ENCODE data around the gene CTNNBIP1.
"Not testable (repeated sequence)": the region's sequence is repeated elsewhere in the genome, so short reads cannot be mapped to it uniquely, and the experiment has no call there.

Gene CTNNBIP1

GRCh38 chr1:9825093-9826074 is 84.7 kb downstream of the CTNNBIP1 start:
- peak; percentile 42 for DNase-seq

- no peak for DNase-seq
These were observed 85.4 kb downstream of the CTNNBIP1 start for GRCh38 chr1:9824702-9825089.

- peak; percentile 91 for DNase-seq
These were observed 85.9 kb downstream of the CTNNBIP1 start, which contains the start of gene CLSTN1 for GRCh38 chr1:9823943-9824701. Gene CLSTN1, minus strand, starts transcription at chr1:9823965. Its CDS starts 232 bp downstream, at chr1:9823733.

GRCh38 chr1:9823693-9823942 is 86.5 kb downstream of the CTNNBIP1 start:
- no peak for DNase-seq

GRCh38 chr1:9822897-9823692 is 87.0 kb downstream of the CTNNBIP1 start:
- DNase-seq, result peak; percentile 24

GRCh38 chr1:9822490-9822889 is 87.6 kb downstream of the CTNNBIP1 start:
- DNase-seq, result no peak

- DNase-seq, result no peak
These were observed 88.4 kb downstream of the CTNNBIP1 start for GRCh38 chr1:9821710-9822109.

- no peak for DNase-seq
These were observed 89.5 kb downstream of the CTNNBIP1 start for GRCh38 chr1:9820521-9820920.

- DNase-seq, result no peak
These were observed 92.3 kb downstream of the CTNNBIP1 start for GRCh38 chr1:9817734-9818133.

- no peak for DNase-seq
These were observed 93.9 kb downstream of the CTNNBIP1 start for GRCh38 chr1:9816199-9816598.

- no peak for DNase-seq
These were observed 94.9 kb downstream of the CTNNBIP1 start for GRCh38 chr1:9815150-9815549.

GRCh38 chr1:9814619-9815018 is 95.5 kb downstream of the CTNNBIP1 start:
- no peak for DNase-seq

GRCh38 chr1:9811239-9811966 is 98.7 kb downstream of the CTNNBIP1 start:
- no peak for DNase-seq

GRCh38 chr1:9809100-9809510 is 101.0 kb downstream of the CTNNBIP1 start:
- no peak for DNase-seq

GRCh38 chr1:9808459-9808858 is 101.6 kb downstream of the CTNNBIP1 start:
- no peak for DNase-seq

GRCh38 chr1:9807541-9807940 is 102.5 kb downstream of the CTNNBIP1 start:
- no peak for DNase-seq

- not testable (repeated sequence) for DNase-seq
These were observed 104.1 kb downstream of the CTNNBIP1 start for GRCh38 chr1:9805972-9806371.

- DNase-seq, result no peak
These were observed 105.0 kb downstream of the CTNNBIP1 start for GRCh38 chr1:9805006-9805508.

GRCh38 chr1:9803003-9803918 is 106.8 kb downstream of the CTNNBIP1 start:
- DNase-seq, result not testable (repeated sequence)

- no peak for DNase-seq
These were observed 108.2 kb downstream of the CTNNBIP1 start for GRCh38 chr1:9801909-9802308.

Data from activated CD4-positive, alpha-beta T cell treated with anti-CD3 and anti-CD28 coated beads, Interleukin-2, amount 50 U/mL, for 1 hour (primary cell).